ENCODE results near the gene ZDHHC1.

Gene ZDHHC1

GRCh38 chr16:67460168-67460567, 43.9 kb upstream of the ZDHHC1 start:
- FAIRE-seq (no peak), DNase-seq (ENCODE audit: insufficient read length, low spot score) (no peak)
- no peak for TF ChIP-seq CTCF (IDR thresholded peaks at IDR 0.05; ENCODE audit: insufficient read depth, missing control alignments)

- TF ChIP-seq CTCF (IDR thresholded peaks at IDR 0.05; ENCODE audit: insufficient read depth, missing control alignments), result no peak
- no peak for FAIRE-seq
Observed at GRCh38 chr16:67459861-67460150, 43.5 kb upstream of the ZDHHC1 start.

GRCh38 chr16:67459066-67459860, 43.0 kb upstream of the ZDHHC1 start:
- DNase-seq (ENCODE audit: insufficient read length, low spot score) (no peak), FAIRE-seq (no peak)
- TF ChIP-seq CTCF (IDR thresholded peaks at IDR 0.05; ENCODE audit: insufficient read depth, missing control alignments), result no peak

More at GRCh38 chr16:67459861-67460150, 43.5 kb upstream of the ZDHHC1 start:
- no peak for DNase-seq (ENCODE audit: insufficient read length, low spot score)

- no peak for TF ChIP-seq CTCF (IDR thresholded peaks at IDR 0.05; ENCODE audit: insufficient read depth, missing control alignments)
- DNase-seq (ENCODE audit: insufficient read length, low spot score) (no peak), FAIRE-seq (no peak)
Observed at GRCh38 chr16:67458121-67458641, 41.9 kb upstream of the ZDHHC1 start.

- DNase-seq (ENCODE audit: insufficient read length, low spot score), result no peak
- FAIRE-seq, result no peak
- TF ChIP-seq CTCF (IDR thresholded peaks at IDR 0.05; ENCODE audit: insufficient read depth, missing control alignments), result no peak
Observed at GRCh38 chr16:67457611-67458010, 41.3 kb upstream of the ZDHHC1 start.

- TF ChIP-seq CTCF (IDR thresholded peaks at IDR 0.05; ENCODE audit: insufficient read depth, missing control alignments), result peak; percentile 21
- DNase-seq (ENCODE audit: insufficient read length, low spot score) (no peak), FAIRE-seq (no peak)
Observed at GRCh38 chr16:67456391-67457081, 40.3 kb upstream of the ZDHHC1 start.

- TF ChIP-seq CTCF (IDR thresholded peaks at IDR 0.05; ENCODE audit: insufficient read depth, missing control alignments), result no peak
- FAIRE-seq, result no peak
Observed at GRCh38 chr16:67454852-67455251, 38.6 kb upstream of the ZDHHC1 start.

More at GRCh38 chr16:67454852-67455251, 38.6 kb upstream of the ZDHHC1 start:
- no peak for DNase-seq (ENCODE audit: insufficient read length, low spot score)
